EL (cell line): Measurements from ENCODE around the gene RASEF.

ENCODE experiments used
- DNase-seq: peaks from one replicate; pipeline ENCODE4 v3.0.0-alpha.2; 2016

Gene RASEF

GRCh38 chr9:83047839-83048775 is 14.8 kb downstream of the RASEF start:
- DNase-seq, result peak; percentile 16

- peak; percentile 31 for DNase-seq
These were observed 19.3 kb downstream of the RASEF start for GRCh38 chr9:83043597-83043996.

GRCh38 chr9:83041771-83042170 is 21.2 kb downstream of the RASEF start:
- peak; percentile 41 for DNase-seq

- no peak for DNase-seq
These were observed 23.6 kb downstream of the RASEF start for GRCh38 chr9:83039303-83039702.

GRCh38 chr9:83036043-83036442 is 26.9 kb downstream of the RASEF start:
- no peak for DNase-seq

GRCh38 chr9:83035143-83035542 is 27.8 kb downstream of the RASEF start:
- DNase-seq, result no peak

- DNase-seq, result peak; percentile 34
These were observed 28.4 kb downstream of the RASEF start for GRCh38 chr9:83034587-83034986.

GRCh38 chr9:83034026-83034425 is 28.9 kb downstream of the RASEF start:
- no peak for DNase-seq

GRCh38 chr9:83032065-83032625 is 30.8 kb downstream of the RASEF start:
- DNase-seq, result no peak

- DNase-seq, result no peak
These were observed 32.4 kb downstream of the RASEF start for GRCh38 chr9:83030391-83031107.

- no peak for DNase-seq
These were observed 33.3 kb downstream of the RASEF start for GRCh38 chr9:83029531-83030137.

GRCh38 chr9:83027153-83027891 is 35.6 kb downstream of the RASEF start:
- DNase-seq, result peak; percentile 90

GRCh38 chr9:83024506-83025125 is 38.3 kb downstream of the RASEF start:
- no peak for DNase-seq

- no peak for DNase-seq
These were observed 39.8 kb downstream of the RASEF start for GRCh38 chr9:83023151-83023550.

GRCh38 chr9:83020864-83021263 is 42.1 kb downstream of the RASEF start:
- DNase-seq, result no peak

GRCh38 chr9:83020327-83020726 is 42.6 kb downstream of the RASEF start:
- no peak for DNase-seq

GRCh38 chr9:83019246-83019645 is 43.7 kb downstream of the RASEF start:
- no peak for DNase-seq

GRCh38 chr9:83015897-83016296 is 47.0 kb downstream of the RASEF start:
- DNase-seq, result no peak

GRCh38 chr9:83013867-83014605 is 48.9 kb downstream of the RASEF start:
- peak; percentile 69 for DNase-seq

- peak; percentile 26 for DNase-seq
These were observed 49.8 kb downstream of the RASEF start for GRCh38 chr9:83012922-83013838.
